ENCODE measurements around the gene MECP2.
A peak's percentile ranks its signal among the peaks of the same experiment; 100 is the strongest.

The MECP2 gene

GRCh38 chrX:154140742-154141141 is 43.2 kb upstream of the MECP2 start:
- Histone ChIP-seq H3K4me3 (ENCODE audit: low read depth, low read length) (no peak overlapping the region), H3K4me1 (ENCODE audit: control insufficient read depth in 1 of 2, insufficient read depth in 2 of 2, low read length in 2 of 2) (no peaks in the 10 kb centered on the region), H3K18ac (ENCODE audit: low read length) (no peak overlapping the region), H4K8ac (ENCODE audit: low read depth, low read length) (no peak overlapping the region), H3K27me3 (ENCODE audit: insufficient read depth, low read length) (no peaks in the 10 kb centered on the region), H3K4ac (ENCODE audit: low read depth, low read length) (no peak overlapping the region), H4K12ac (ENCODE audit: low read depth, low read length) (no peak overlapping the region), H3K9me3 (ENCODE audit: insufficient read depth, low read depth, low read length) (no peaks in the 10 kb centered on the region), H3K79me2 (ENCODE audit: control insufficient read depth, insufficient read depth, low read length, poor library complexity) (no peaks in the 10 kb centered on the region), H3K14ac (ENCODE audit: low read length) (no peak overlapping the region), H3K23ac (ENCODE audit: low read length) (no peak overlapping the region), H4K91ac (ENCODE audit: low read depth, low read length) (no peak overlapping the region), H2BK12ac (ENCODE audit: low read length) (no peak overlapping the region), H3K79me1 (ENCODE audit: low read length) (no peaks in the 10 kb centered on the region), H3K27ac (ENCODE audit: low read depth, low read length) (no peak overlapping the region), H2BK5ac (ENCODE audit: low read depth, low read length, poor library complexity) (no peak overlapping the region), H2AFZ (ENCODE audit: insufficient read depth, low read length, poor library complexity) (no peak overlapping the region), H2AK5ac (ENCODE audit: low read length) (no peak overlapping the region), H2BK120ac (ENCODE audit: insufficient read depth, low read length, poor library complexity) (no peak overlapping the region), H3K4me2 (ENCODE audit: low read length) (no peak overlapping the region), H3K36me3 (ENCODE audit: control insufficient read depth in 1 of 2, insufficient read depth in 2 of 2, low read length in 2 of 2) (no peaks in the 10 kb centered on the region), H3K9ac (ENCODE audit: low read length) (no peak overlapping the region)
- no CpG with 5 or more reads among the region's 10 CpGs for WGBS (ENCODE audit: extremely low coverage, insufficient coverage, insufficient read length)
- DNase-seq = no peak

DNA sequence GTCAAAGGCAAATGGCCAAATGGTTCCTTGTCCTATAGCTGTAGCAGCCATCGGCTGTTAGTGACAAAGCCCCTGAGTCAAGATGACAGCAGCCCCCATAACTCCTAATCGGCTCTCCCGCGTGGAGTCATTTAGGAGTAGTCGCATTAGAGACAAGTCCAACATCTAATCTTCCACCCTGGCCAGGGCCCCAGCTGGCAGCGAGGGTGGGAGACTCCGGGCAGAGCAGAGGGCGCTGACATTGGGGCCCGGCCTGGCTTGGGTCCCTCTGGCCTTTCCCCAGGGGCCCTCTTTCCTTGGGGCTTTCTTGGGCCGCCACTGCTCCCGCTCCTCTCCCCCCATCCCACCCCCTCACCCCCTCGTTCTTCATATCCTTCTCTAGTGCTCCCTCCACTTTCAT is 42.7 kb upstream of the MECP2 start:
- no peak overlapping the region for H3K4me2 ChIP-seq (ENCODE audit: low read length)
- H3K9me3 ChIP-seq (ENCODE audit: insufficient read depth, low read depth, low read length) = no peaks in the 10 kb centered on the region
- H2AK5ac ChIP-seq (ENCODE audit: low read length) = no peak overlapping the region
- no peak overlapping the region for H3K18ac ChIP-seq (ENCODE audit: low read length)
- no peaks in the 10 kb centered on the region for H3K4me1 ChIP-seq (ENCODE audit: control insufficient read depth in 1 of 2, insufficient read depth in 2 of 2, low read length in 2 of 2)
- H3K23ac ChIP-seq (ENCODE audit: low read length) = no peak overlapping the region
- no peak overlapping the region for H2BK12ac ChIP-seq (ENCODE audit: low read length)
- no peak overlapping the region for H3K4me3 ChIP-seq (ENCODE audit: low read depth, low read length)
- H2BK5ac ChIP-seq (ENCODE audit: low read depth, low read length, poor library complexity) = no peak overlapping the region
- no peaks in the 10 kb centered on the region for H3K27me3 ChIP-seq (ENCODE audit: insufficient read depth, low read length)
- no peak overlapping the region for H4K91ac ChIP-seq (ENCODE audit: low read depth, low read length)
- H3K14ac ChIP-seq (ENCODE audit: low read length) = no peak overlapping the region
- H2BK120ac ChIP-seq (ENCODE audit: insufficient read depth, low read length, poor library complexity) = no peak overlapping the region
- WGBS (ENCODE audit: extremely low coverage, insufficient coverage, insufficient read length) = no CpG with 5 or more reads among the region's 12 CpGs
- no peak overlapping the region for H2AFZ ChIP-seq (ENCODE audit: insufficient read depth, low read length, poor library complexity)
- DNase-seq = no peak
- H3K79me2 ChIP-seq (ENCODE audit: control insufficient read depth, insufficient read depth, low read length, poor library complexity) = no peaks in the 10 kb centered on the region
- H3K9ac ChIP-seq (ENCODE audit: low read length) = no peak overlapping the region
- H3K27ac ChIP-seq (ENCODE audit: low read depth, low read length) = no peak overlapping the region
- H4K8ac ChIP-seq (ENCODE audit: low read depth, low read length) = no peak overlapping the region
- H4K12ac ChIP-seq (ENCODE audit: low read depth, low read length) = no peak overlapping the region
- no peak overlapping the region for H3K4ac ChIP-seq (ENCODE audit: low read depth, low read length)
- no peaks in the 10 kb centered on the region for H3K36me3 ChIP-seq (ENCODE audit: control insufficient read depth in 1 of 2, insufficient read depth in 2 of 2, low read length in 2 of 2)
- no peaks in the 10 kb centered on the region for H3K79me1 ChIP-seq (ENCODE audit: low read length)

DNA sequence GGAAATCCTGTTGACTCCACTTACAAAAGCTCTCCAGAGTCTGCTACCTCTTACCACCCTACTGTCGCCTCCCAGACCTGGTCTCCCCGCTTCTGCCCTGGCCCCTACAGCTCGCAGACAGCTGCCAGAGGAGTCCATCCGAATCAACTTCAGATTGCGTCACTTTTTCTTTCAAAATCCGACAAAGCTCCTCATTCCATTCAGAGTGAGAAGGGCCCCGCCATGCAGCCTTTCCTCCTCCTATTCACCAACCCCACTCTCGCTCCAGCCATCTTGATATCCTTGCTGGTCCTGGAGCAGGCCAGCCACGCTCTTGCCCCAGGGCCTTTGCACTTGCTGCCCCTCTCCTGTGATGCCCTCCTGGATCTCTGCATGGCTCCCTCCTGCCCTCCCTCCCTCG is 41.3 kb upstream of the MECP2 start:
- no peak overlapping the region for H2AK5ac ChIP-seq (ENCODE audit: low read length)
- H3K27ac ChIP-seq (ENCODE audit: low read depth, low read length) = no peak overlapping the region
- H2AFZ ChIP-seq (ENCODE audit: insufficient read depth, low read length, poor library complexity) = no peak overlapping the region
- no peaks in the 10 kb centered on the region for H3K4me1 ChIP-seq (ENCODE audit: control insufficient read depth in 1 of 2, insufficient read depth in 2 of 2, low read length in 2 of 2)
- H3K9me3 ChIP-seq (ENCODE audit: insufficient read depth, low read depth, low read length) = no peaks in the 10 kb centered on the region
- H3K23ac ChIP-seq (ENCODE audit: low read length) = no peak overlapping the region
- H3K79me2 ChIP-seq (ENCODE audit: control insufficient read depth, insufficient read depth, low read length, poor library complexity) = no peaks in the 10 kb centered on the region
- no peak overlapping the region for H2BK120ac ChIP-seq (ENCODE audit: insufficient read depth, low read length, poor library complexity)
- no peak overlapping the region for H2BK5ac ChIP-seq (ENCODE audit: low read depth, low read length, poor library complexity)
- WGBS (ENCODE audit: extremely low coverage, insufficient coverage, insufficient read length) = no CpG with 5 or more reads among the region's 10 CpGs
- H3K4me2 ChIP-seq (ENCODE audit: low read length) = no peak overlapping the region
- no peak overlapping the region for H3K4ac ChIP-seq (ENCODE audit: low read depth, low read length)
- no peak overlapping the region for H3K4me3 ChIP-seq (ENCODE audit: low read depth, low read length)
- no peak overlapping the region for H3K18ac ChIP-seq (ENCODE audit: low read length)
- H3K9ac ChIP-seq (ENCODE audit: low read length) = no peak overlapping the region
- no peaks in the 10 kb centered on the region for H3K79me1 ChIP-seq (ENCODE audit: low read length)
- no peak overlapping the region for H2BK12ac ChIP-seq (ENCODE audit: low read length)
- H3K27me3 ChIP-seq (ENCODE audit: insufficient read depth, low read length) = no peaks in the 10 kb centered on the region
- no peaks in the 10 kb centered on the region for H3K36me3 ChIP-seq (ENCODE audit: control insufficient read depth in 1 of 2, insufficient read depth in 2 of 2, low read length in 2 of 2)
- no peak overlapping the region for H4K12ac ChIP-seq (ENCODE audit: low read depth, low read length)
- no peak overlapping the region for H3K14ac ChIP-seq (ENCODE audit: low read length)
- no peak overlapping the region for H4K91ac ChIP-seq (ENCODE audit: low read depth, low read length)
- DNase-seq = no peak
- no peak overlapping the region for H4K8ac ChIP-seq (ENCODE audit: low read depth, low read length)

DNA sequence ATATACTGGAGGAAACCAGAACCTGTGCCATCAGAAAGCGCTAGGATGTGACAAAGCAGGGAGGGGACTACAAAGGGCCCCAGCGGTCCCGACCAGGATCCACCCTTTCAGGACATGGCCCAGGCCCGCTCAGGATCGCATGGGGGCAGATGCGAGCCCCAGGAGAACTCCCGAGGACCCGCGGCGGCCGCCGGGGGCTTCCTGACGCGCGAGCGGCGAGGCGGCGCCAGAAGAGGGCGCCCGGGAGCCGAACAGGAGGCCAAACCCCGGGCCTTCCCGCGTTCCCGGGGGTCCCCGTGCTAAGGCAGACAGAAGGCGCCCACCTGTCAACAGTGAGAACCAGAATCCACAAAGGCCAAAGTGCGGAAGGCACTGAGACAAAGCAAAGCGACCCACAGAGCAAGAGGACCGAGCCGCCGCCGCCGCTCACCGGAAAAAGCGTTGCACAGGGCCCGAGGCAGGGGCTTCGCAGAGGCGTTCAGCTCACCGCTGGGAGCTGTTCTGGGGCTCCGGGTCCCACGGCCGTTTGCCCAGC is 39.2 kb upstream of the MECP2 start:
- Histone ChIP-seq H2BK120ac (ENCODE audit: insufficient read depth, low read length, poor library complexity) (no peak overlapping the region), H3K9ac (ENCODE audit: low read length) (no peak overlapping the region), H3K4ac (ENCODE audit: low read depth, low read length) (no peak overlapping the region), H3K18ac (ENCODE audit: low read length) (no peak overlapping the region), H2BK12ac (ENCODE audit: low read length) (no peak overlapping the region), H2BK5ac (ENCODE audit: low read depth, low read length, poor library complexity) (no peak overlapping the region), H4K8ac (ENCODE audit: low read depth, low read length) (peak overlapping the region; percentile 54), H3K36me3 (ENCODE audit: control insufficient read depth in 1 of 2, insufficient read depth in 2 of 2, low read length in 2 of 2) (no peaks in the 10 kb centered on the region), H3K23ac (ENCODE audit: low read length) (no peak overlapping the region), H3K27me3 (ENCODE audit: insufficient read depth, low read length) (no peaks in the 10 kb centered on the region), H3K27ac (ENCODE audit: low read depth, low read length) (no peak overlapping the region), H3K79me1 (ENCODE audit: low read length) (no peaks in the 10 kb centered on the region), H4K91ac (ENCODE audit: low read depth, low read length) (no peak overlapping the region), H3K4me3 (ENCODE audit: low read depth, low read length) (no peak overlapping the region), H3K14ac (ENCODE audit: low read length) (no peak overlapping the region), H3K4me2 (ENCODE audit: low read length) (peak overlapping the region; percentile 60), H3K79me2 (ENCODE audit: control insufficient read depth, insufficient read depth, low read length, poor library complexity) (no peaks in the 10 kb centered on the region), H3K9me3 (ENCODE audit: insufficient read depth, low read depth, low read length) (no peaks in the 10 kb centered on the region), H4K12ac (ENCODE audit: low read depth, low read length) (no peak overlapping the region), H3K4me1 (ENCODE audit: control insufficient read depth in 1 of 2, insufficient read depth in 2 of 2, low read length in 2 of 2) (no peaks in the 10 kb centered on the region), H2AFZ (ENCODE audit: insufficient read depth, low read length, poor library complexity) (peak overlapping the region; percentile 54), H2AK5ac (ENCODE audit: low read length) (no peak overlapping the region)
- no CpG with 5 or more reads among the region's 44 CpGs for WGBS (ENCODE audit: extremely low coverage, insufficient coverage, insufficient read length)
- DNase-seq = peak; percentile 42 to 69
